ENCODE data around the gene ACAN. TPM values are rescaled to one million over a fixed set of nuclear protein-coding genes. Genes with fewer than 3 reads are reported as not detected.

The ACAN gene
- total RNA-seq, 1 experiment from 2014 or later: not detected

GRCh38 chr15:88877415-88877814 is 74.2 kb downstream of the ACAN start:
- no peak for DNase-seq (ENCODE audit: low spot score)
- no peak for TF ChIP-seq EZH2 (IDR thresholded peaks at IDR 0.05; ENCODE audit: borderline replicate concordance, low read depth, low read length, poor library complexity, severe bottlenecking)
- BruUV-seq (replicated peaks): no TSS peak
- ChIA-PET POLR2A (ENCODE audit: low non-redundant PET) (no interaction called here), CTCF (no interaction called here)
- intact Hi-C loops (cut with micrococcal nuclease; ENCODE audit: unreplicated experiment): no loop called here
- H3K27ac ChIP-seq (ENCODE audit: low read depth, low read length, poor library complexity, severe bottlenecking): no peak overlapping the region
- H3K36me3 ChIP-seq (ENCODE audit: insufficient read depth, low read length, poor library complexity, severe bottlenecking): no peaks in the 10 kb centered on the region
- no peaks in the 10 kb centered on the region for H3K9me3 ChIP-seq (ENCODE audit: low read depth, low read length, poor library complexity, severe bottlenecking)
- no peak overlapping the region for H3K4me3 ChIP-seq (ENCODE audit: low read depth, low read length, poor library complexity, severe bottlenecking)
- H3K4me1 ChIP-seq (ENCODE audit: insufficient read depth, low read length, poor library complexity, severe bottlenecking): no peaks in the 10 kb centered on the region
- H3K27me3 ChIP-seq (replicated peaks; ENCODE audit: insufficient read depth, low read depth, low read length, poor library complexity): peaks cover 20% of the 10 kb centered on the region

GRCh38 chr15:88877906-88878305 is 74.7 kb downstream of the ACAN start:
- H3K4me1 ChIP-seq (ENCODE audit: insufficient read depth, low read length, poor library complexity, severe bottlenecking): no peaks in the 10 kb centered on the region
- no peaks in the 10 kb centered on the region for H3K9me3 ChIP-seq (ENCODE audit: low read depth, low read length, poor library complexity, severe bottlenecking)
- peaks cover 17% of the 10 kb centered on the region for H3K27me3 ChIP-seq (replicated peaks; ENCODE audit: insufficient read depth, low read depth, low read length, poor library complexity)
- TF ChIP-seq EZH2 (IDR thresholded peaks at IDR 0.05; ENCODE audit: borderline replicate concordance, low read depth, low read length, poor library complexity, severe bottlenecking) (no peak), CTCF (conservative IDR thresholded peaks at IDR 0.05; ENCODE audit: low read depth, low read length) (no peak)
- no peak overlapping the region for H3K27ac ChIP-seq (ENCODE audit: low read depth, low read length, poor library complexity, severe bottlenecking)
- no peak overlapping the region for H3K4me3 ChIP-seq (ENCODE audit: low read depth, low read length, poor library complexity, severe bottlenecking)
- no peaks in the 10 kb centered on the region for H3K36me3 ChIP-seq (ENCODE audit: insufficient read depth, low read length, poor library complexity, severe bottlenecking)
- ChIA-PET CTCF (interaction anchor here (0.8 kb wide), 1 partner anchor 11 kb away, joined by 3 read pairs; no protein-coding TSS in a partner anchor), POLR2A (ENCODE audit: low non-redundant PET) (no interaction called here)
- no TSS peak for BruUV-seq (replicated peaks)
- DNase-seq (ENCODE audit: low spot score): no peak
- intact Hi-C loops (cut with micrococcal nuclease; ENCODE audit: unreplicated experiment): no loop called here

GRCh38 chr15:88878720-88879184 is 75.5 kb downstream of the ACAN start:
- intact Hi-C loops (cut with micrococcal nuclease; ENCODE audit: unreplicated experiment): no loop called here
- no peaks in the 10 kb centered on the region for H3K4me1 ChIP-seq (ENCODE audit: insufficient read depth, low read length, poor library complexity, severe bottlenecking)
- H3K9me3 ChIP-seq (ENCODE audit: low read depth, low read length, poor library complexity, severe bottlenecking): no peaks in the 10 kb centered on the region
- H3K4me3 ChIP-seq (ENCODE audit: low read depth, low read length, poor library complexity, severe bottlenecking): no peak overlapping the region
- peak; percentile 61 for DNase-seq (ENCODE audit: low spot score)
- H3K27ac ChIP-seq (ENCODE audit: low read depth, low read length, poor library complexity, severe bottlenecking): no peak overlapping the region
- POLR2A ChIA-PET (ENCODE audit: low non-redundant PET): no interaction called here
- CTCF ChIA-PET: interaction anchor here (0.6 to 0.9 kb wide), 5 partner anchors 8 to 265 kb away, joined by 3 read pairs; no protein-coding TSS in a partner anchor
- TF ChIP-seq EZH2 (IDR thresholded peaks at IDR 0.05; ENCODE audit: borderline replicate concordance, low read depth, low read length, poor library complexity, severe bottlenecking) (no peak), CTCF (conservative IDR thresholded peaks at IDR 0.05; ENCODE audit: low read depth, low read length) (peak; percentile 90)
- peaks cover 11% of the 10 kb centered on the region for H3K27me3 ChIP-seq (replicated peaks; ENCODE audit: insufficient read depth, low read depth, low read length, poor library complexity)
- no TSS peak for BruUV-seq (replicated peaks)
- no peaks in the 10 kb centered on the region for H3K36me3 ChIP-seq (ENCODE audit: insufficient read depth, low read length, poor library complexity, severe bottlenecking)
